IPS-20b (cell line): ENCODE results near the gene ACTR1A.

Source experiments
- H3K27ac ChIP-seq: one replicate; pipeline ENCODE4 v1.5.1; 2013; ENCODE audit warnings: low read length
- H3K27me3 ChIP-seq: 2 replicates; pipeline ENCODE4 v1.6.1; 2013; ENCODE audit warnings: mild to moderate bottlenecking, low read length, inconsistent platforms; ENCODE audit not compliant: insufficient read depth
- H3K36me3 ChIP-seq: 2 replicates; pipeline ENCODE4 v1.6.1; 2013; ENCODE audit warnings: low read depth, mild to moderate bottlenecking, inconsistent platforms, low read length, moderate library complexity; ENCODE audit not compliant: insufficient read depth
- H3K4me1 ChIP-seq: 2 replicates; pipeline ENCODE4 v1.6.1; 2013; ENCODE audit warnings: mild to moderate bottlenecking, control low read depth, inconsistent platforms, low read length, moderate library complexity; ENCODE audit not compliant: insufficient read depth
- H3K4me3 ChIP-seq: 2 replicates; pipeline ENCODE4 v1.5.1; 2013; ENCODE audit warnings: mild to moderate bottlenecking, low read length, inconsistent platforms
- H3K9ac ChIP-seq: 2 replicates; pipeline ENCODE4 v1.6.1; 2013; ENCODE audit warnings: low read depth, mild to moderate bottlenecking, inconsistent platforms, low read length, moderate library complexity
- H3K9me3 ChIP-seq: 2 replicates; pipeline ENCODE4 v1.6.1; 2013; ENCODE audit warnings: mild to moderate bottlenecking, low read depth, low read length, inconsistent platforms; ENCODE audit not compliant: insufficient read depth

Gene ACTR1A

GRCh38 chr10:102431452-102432124 is 70.9 kb downstream of the ACTR1A start:
- Histone ChIP-seq H3K27ac (peak overlapping the region; percentile 76), H3K27me3 (peaks cover 40% of the 10 kb centered on the region), H3K9ac (peak overlapping the region; percentile 97), H3K4me1 (peaks cover 11% of the 10 kb centered on the region), H3K4me3 (peak overlapping the region; percentile 98), H3K36me3 (no peaks in the 10 kb centered on the region), H3K9me3 (no peaks in the 10 kb centered on the region)

GRCh38 chr10:102429468-102429867 is 73.0 kb downstream of the ACTR1A start:
- Histone ChIP-seq H3K9ac (no peak overlapping the region), H3K36me3 (no peaks in the 10 kb centered on the region), H3K4me1 (peaks cover 4% of the 10 kb centered on the region; the same call in 1 of the 2 replicates), H3K27ac (no peak overlapping the region), H3K4me3 (no peak overlapping the region), H3K9me3 (no peaks in the 10 kb centered on the region), H3K27me3 (peaks cover 18% of the 10 kb centered on the region)
